Astrocyte (in vitro differentiated cells and primary cell): ENCODE data around the gene ZNF516.

Experiments
- EZH2 ChIP-seq: IDR thresholded peaks from 2 replicates; pipeline ENCODE4 v1.6.1; 2012; ENCODE audit warnings: mild to moderate bottlenecking, low read length, inconsistent platforms; ENCODE audit not compliant: insufficient read depth
- TF ChIP-seq, protein P1 (sequence below): IDR thresholded peaks from 2 replicates; pipeline ENCODE4 v1.5.1; 2011; ENCODE audit warnings: low read depth, mild to moderate bottlenecking, inconsistent platforms, low read length, moderate library complexity; ENCODE audit not compliant: insufficient read depth

GRCh38 chr18:76370686-76371085 is 124.4 kb downstream of the ZNF516 start:
- TF ChIP-seq, protein P1, sequence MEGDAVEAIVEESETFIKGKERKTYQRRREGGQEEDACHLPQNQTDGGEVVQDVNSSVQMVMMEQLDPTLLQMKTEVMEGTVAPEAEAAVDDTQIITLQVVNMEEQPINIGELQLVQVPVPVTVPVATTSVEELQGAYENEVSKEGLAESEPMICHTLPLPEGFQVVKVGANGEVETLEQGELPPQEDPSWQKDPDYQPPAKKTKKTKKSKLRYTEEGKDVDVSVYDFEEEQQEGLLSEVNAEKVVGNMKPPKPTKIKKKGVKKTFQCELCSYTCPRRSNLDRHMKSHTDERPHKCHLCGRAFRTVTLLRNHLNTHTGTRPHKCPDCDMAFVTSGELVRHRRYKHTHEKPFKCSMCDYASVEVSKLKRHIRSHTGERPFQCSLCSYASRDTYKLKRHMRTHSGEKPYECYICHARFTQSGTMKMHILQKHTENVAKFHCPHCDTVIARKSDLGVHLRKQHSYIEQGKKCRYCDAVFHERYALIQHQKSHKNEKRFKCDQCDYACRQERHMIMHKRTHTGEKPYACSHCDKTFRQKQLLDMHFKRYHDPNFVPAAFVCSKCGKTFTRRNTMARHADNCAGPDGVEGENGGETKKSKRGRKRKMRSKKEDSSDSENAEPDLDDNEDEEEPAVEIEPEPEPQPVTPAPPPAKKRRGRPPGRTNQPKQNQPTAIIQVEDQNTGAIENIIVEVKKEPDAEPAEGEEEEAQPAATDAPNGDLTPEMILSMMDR, result no peak
- no peak for TF ChIP-seq EZH2
